Glutamatergic neuron (in vitro differentiated cells): ENCODE data around the gene TRAPPC6A. TPM values are rescaled to one million over a fixed set of nuclear protein-coding genes. Genes with fewer than 3 reads are reported as not detected.

Experiments used
- DNase-seq: peaks from one replicate; pipeline ENCODE4 v3.0.0; 2022
- H3K27ac Mint-ChIP-seq: one replicate; pipeline ENCODE4 v1.8.0; 2020; ENCODE audit warnings: mild to moderate bottlenecking, mixed read lengths, inconsistent platforms; ENCODE audit not compliant: unreplicated experiment
- H3K27me3 Mint-ChIP-seq: one replicate; pipeline ENCODE4 v1.8.0; 2020; ENCODE audit warnings: mild to moderate bottlenecking, moderate library complexity, mixed read lengths, inconsistent platforms; ENCODE audit not compliant: unreplicated experiment
- H3K36me3 Mint-ChIP-seq: one replicate; pipeline ENCODE4 v1.8.0; 2020; ENCODE audit warnings: mild to moderate bottlenecking, mixed read lengths, inconsistent platforms; ENCODE audit not compliant: unreplicated experiment
- H3K4me1 Mint-ChIP-seq: one replicate; pipeline ENCODE4 v1.8.0; 2020; ENCODE audit warnings: mild to moderate bottlenecking, low read depth, mixed read lengths, inconsistent platforms; ENCODE audit not compliant: unreplicated experiment
- H3K4me3 Mint-ChIP-seq: one replicate; pipeline ENCODE4 v1.8.0; 2020; ENCODE audit warnings: mild to moderate bottlenecking, mixed read lengths, inconsistent platforms; ENCODE audit not compliant: unreplicated experiment
- H3K9me3 Mint-ChIP-seq: one replicate; pipeline ENCODE4 v1.8.0; 2020; ENCODE audit warnings: mild to moderate bottlenecking, moderate library complexity, mixed read lengths, inconsistent platforms; ENCODE audit not compliant: unreplicated experiment
- total RNA-seq: library from RNA; stranded (reverse); fragmentation: NEBNext Ultra II Directional; extraction: Animal tissue kit (Norgen Biotek cat#: 25700); gene quantifications from one replicate; pipeline ENCODE4 v1.2.1, GENCODE V29; 2021; ENCODE audit not compliant: unreplicated experiment
- TF ChIP-seq, protein P1 (sequence below): fragments of 200-600 bp; sonication (generic); IDR thresholded peaks from one replicate; pipeline ENCODE4 v1.5.0; 2021; ENCODE audit not compliant: partially characterized antibody, unreplicated experiment

TRAPPC6A gene
- total RNA-seq, 1 donor from 2014 or later: 31.6 TPM

GRCh38 chr19:45159210-45159970, 18.6 kb downstream of the TRAPPC6A start:
- Mint-ChIP-seq H3K4me1 (peaks cover 15% of the 10 kb centered on the region), H3K36me3 (no peaks in the 10 kb centered on the region), H3K27ac (peak overlapping the region; percentile 83), H3K4me3 (no peak overlapping the region), H3K9me3 (peaks cover 9% of the 10 kb centered on the region), H3K27me3 (peaks cover 3% of the 10 kb centered on the region)
- TF ChIP-seq, protein P1, sequence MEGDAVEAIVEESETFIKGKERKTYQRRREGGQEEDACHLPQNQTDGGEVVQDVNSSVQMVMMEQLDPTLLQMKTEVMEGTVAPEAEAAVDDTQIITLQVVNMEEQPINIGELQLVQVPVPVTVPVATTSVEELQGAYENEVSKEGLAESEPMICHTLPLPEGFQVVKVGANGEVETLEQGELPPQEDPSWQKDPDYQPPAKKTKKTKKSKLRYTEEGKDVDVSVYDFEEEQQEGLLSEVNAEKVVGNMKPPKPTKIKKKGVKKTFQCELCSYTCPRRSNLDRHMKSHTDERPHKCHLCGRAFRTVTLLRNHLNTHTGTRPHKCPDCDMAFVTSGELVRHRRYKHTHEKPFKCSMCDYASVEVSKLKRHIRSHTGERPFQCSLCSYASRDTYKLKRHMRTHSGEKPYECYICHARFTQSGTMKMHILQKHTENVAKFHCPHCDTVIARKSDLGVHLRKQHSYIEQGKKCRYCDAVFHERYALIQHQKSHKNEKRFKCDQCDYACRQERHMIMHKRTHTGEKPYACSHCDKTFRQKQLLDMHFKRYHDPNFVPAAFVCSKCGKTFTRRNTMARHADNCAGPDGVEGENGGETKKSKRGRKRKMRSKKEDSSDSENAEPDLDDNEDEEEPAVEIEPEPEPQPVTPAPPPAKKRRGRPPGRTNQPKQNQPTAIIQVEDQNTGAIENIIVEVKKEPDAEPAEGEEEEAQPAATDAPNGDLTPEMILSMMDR: no peak
- DNase-seq: no peak

DNA sequence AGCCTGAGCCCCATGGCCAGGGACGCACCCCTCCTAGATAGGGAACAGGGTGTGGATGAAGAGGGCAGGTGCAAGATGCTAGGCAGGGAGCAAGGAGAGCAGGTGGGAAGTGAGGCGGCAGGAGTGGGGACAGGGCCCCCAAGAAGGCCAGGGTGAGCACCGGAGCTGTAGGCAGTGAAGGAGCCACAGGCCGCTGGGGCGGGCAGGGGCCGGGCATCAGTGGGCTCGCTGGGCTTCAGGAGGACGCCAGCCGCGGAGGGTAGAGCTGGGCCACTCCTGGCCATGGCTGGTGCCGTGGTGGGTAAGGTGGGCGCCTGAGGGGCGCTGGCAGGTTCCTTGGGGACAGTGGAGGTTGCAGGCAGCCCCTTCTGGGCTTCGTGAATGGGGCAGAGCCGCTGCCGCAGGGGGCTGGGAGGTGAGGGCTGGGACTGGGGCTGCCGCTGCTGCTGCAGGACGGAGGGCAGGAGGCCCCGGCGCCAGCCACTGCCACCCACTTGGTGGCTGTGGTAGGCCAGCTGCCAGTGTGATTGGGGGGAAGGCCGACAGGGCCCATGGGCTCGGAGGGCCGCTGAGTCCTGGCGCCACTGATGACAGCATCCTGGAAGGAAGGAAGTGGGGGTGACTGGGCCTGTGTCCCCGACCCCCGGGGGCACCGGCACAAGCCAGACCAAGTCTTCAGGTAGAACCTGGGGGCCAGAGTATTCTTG, 19.4 kb downstream of the TRAPPC6A start:
- H3K27me3 Mint-ChIP-seq: peaks cover 10% of the 10 kb centered on the region

DNA sequence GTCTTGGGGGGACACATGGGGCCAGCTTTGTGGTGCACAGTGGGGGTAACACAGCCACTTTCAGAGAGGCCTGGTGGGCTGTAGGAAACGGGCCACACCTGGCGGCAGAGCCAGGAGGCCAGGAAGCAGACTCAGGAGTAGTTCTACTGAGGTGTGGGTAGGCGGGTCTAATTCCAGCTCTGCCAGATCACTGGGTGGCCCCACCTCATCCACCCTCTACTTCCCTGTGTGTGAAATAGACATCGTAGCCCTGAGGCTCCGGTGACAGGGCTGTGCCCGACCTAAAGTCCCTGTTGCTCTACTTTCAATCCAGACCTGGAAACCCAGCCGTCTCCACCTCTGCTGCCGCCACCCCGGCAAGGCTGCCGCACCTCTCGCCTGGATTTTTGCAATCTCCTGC, 21.3 kb downstream of the TRAPPC6A start:
- TF ChIP-seq, protein P1: no peak
- Mint-ChIP-seq H3K27ac (no peak overlapping the region), H3K4me1 (peaks cover 17% of the 10 kb centered on the region), H3K27me3 (peaks cover 13% of the 10 kb centered on the region), H3K4me3 (no peak overlapping the region), H3K36me3 (no peaks in the 10 kb centered on the region), H3K9me3 (peaks cover 16% of the 10 kb centered on the region)
- DNase-seq: no peak

More for the DNA sequence above, 19.4 kb downstream of the TRAPPC6A start:
- peaks cover 14% of the 10 kb centered on the region for H3K9me3 Mint-ChIP-seq
- no peak for DNase-seq
- H3K4me3 Mint-ChIP-seq: no peak overlapping the region
- TF ChIP-seq, protein P1: no peak
- peaks cover 18% of the 10 kb centered on the region for H3K4me1 Mint-ChIP-seq
- no peak overlapping the region for H3K27ac Mint-ChIP-seq
- H3K36me3 Mint-ChIP-seq: no peaks in the 10 kb centered on the region

DNA sequence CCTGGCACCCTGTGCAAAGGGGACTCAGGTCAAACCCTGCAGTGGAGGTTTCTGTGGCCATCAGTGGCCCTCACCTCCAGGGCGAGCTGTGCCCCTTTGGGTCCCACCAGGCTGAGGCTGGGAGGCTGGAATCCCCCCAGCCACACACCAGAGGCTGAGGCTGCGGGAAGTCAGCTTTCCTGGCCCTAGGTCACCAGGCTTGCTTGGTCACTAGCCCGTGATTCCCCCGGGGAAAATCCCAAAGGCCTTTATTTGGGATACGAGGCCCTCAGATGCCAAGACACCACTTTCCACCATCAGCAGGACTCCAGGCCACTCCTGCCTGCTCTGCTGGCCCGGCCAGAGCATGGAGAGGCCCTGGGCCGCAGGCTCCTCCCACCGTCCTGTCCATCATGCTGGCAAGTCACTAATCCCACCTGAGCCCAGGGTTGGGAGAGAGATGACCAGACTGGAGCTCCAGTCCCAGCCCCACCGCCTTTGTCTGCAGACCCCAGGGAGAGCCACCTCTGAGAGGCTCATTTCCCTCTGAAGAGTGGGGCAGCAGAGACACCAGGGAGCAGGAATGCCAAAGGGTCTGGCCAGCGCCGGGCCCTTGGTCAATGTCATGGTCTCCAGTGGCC, 21.9 kb downstream of the TRAPPC6A start:
- Mint-ChIP-seq H3K4me1 (peaks cover 17% of the 10 kb centered on the region), H3K27ac (no peak overlapping the region), H3K36me3 (no peaks in the 10 kb centered on the region), H3K9me3 (peaks cover 16% of the 10 kb centered on the region), H3K27me3 (peaks cover 13% of the 10 kb centered on the region), H3K4me3 (no peak overlapping the region)
- no peak for DNase-seq
- TF ChIP-seq, protein P1: no peak
